Common myeloid progenitor, CD34-positive (primary cell): Measurements from ENCODE around the gene ADIG.

Experiments
- CTCF ChIA-PET: fragments of 350-600 bp; sonication (Branson Sonifier 250); formaldehyde crosslinking; loops from one replicate; lab custom pipeline; 2021; ENCODE audit warnings: antibody characterized with exemption; lab: Charles Lee
- POLR2A ChIA-PET: fragments of 350-600 bp; sonication (Branson Sonifier 250); formaldehyde crosslinking; loops from one replicate; lab custom pipeline; 2021; ENCODE audit warnings: antibody characterized with exemption; lab: Charles Lee
- DNase-seq, 3 donors: peaks; one replicate each; pipeline versions ENCODE4 v3.0.0 to v3.0.0-alpha.2; 2013
- H3K27ac ChIP-seq, 2 experiments: 1 replicate in 1 of 2; 2 replicates in 1 of 2; pipeline ENCODE4 v1.7.0; 2013; ENCODE audit warnings: inconsistent platforms in 2 of 2, low read length in 2 of 2, mild to moderate bottlenecking in 2 of 2, low read depth in 1 of 2, moderate library complexity in 1 of 2; ENCODE audit not compliant: severe bottlenecking in 2 of 2, insufficient read depth in 1 of 2, poor library complexity in 1 of 2
- H3K27me3 ChIP-seq, 5 experiments: replicated peaks in 2 of 5; 1 replicate in 3 of 5; 2 replicates in 2 of 5; pipeline versions ENCODE4 v1.6.1 to v1.7.0; 2013; ENCODE audit warnings: low read length in 4 of 5, mild to moderate bottlenecking in 2 of 5, moderate library complexity in 2 of 5, inconsistent platforms in 1 of 5; ENCODE audit not compliant: insufficient read depth in 5 of 5, control insufficient read depth in 4 of 5
- H3K36me3 ChIP-seq, 4 experiments: 1 replicate in 2 of 4; 2 replicates in 2 of 4; pipeline versions ENCODE4 v1.6.1 to v1.7.0; 2013; ENCODE audit warnings: low read length in 3 of 4, control low read depth in 1 of 4, mild to moderate bottlenecking in 1 of 4; ENCODE audit not compliant: control insufficient read depth in 4 of 4, insufficient read depth in 4 of 4
- H3K4me1 ChIP-seq, 4 experiments: 1 replicate in 3 of 4; 2 replicates in 1 of 4; pipeline versions ENCODE4 v1.6.1 to v1.7.1; 2013; ENCODE audit warnings: low read length in 3 of 4, mild to moderate bottlenecking in 3 of 4, control low read depth in 1 of 4, inconsistent platforms in 1 of 4, moderate library complexity in 1 of 4; ENCODE audit not compliant: control insufficient read depth in 4 of 4, insufficient read depth in 4 of 4; ENCODE audit errors: control extremely low read depth in 1 of 4
- H3K4me3 ChIP-seq, 7 experiments: 1 replicate in 4 of 7; 2 replicates in 3 of 7; pipeline versions ENCODE4 v1.5.1 to v1.7.0; 2013; ENCODE audit warnings: mild to moderate bottlenecking in 7 of 7, low read length in 6 of 7, moderate library complexity in 6 of 7, inconsistent platforms in 2 of 7, low read depth in 2 of 7, control low read depth in 1 of 7; ENCODE audit not compliant: insufficient read depth in 4 of 7, control insufficient read depth in 1 of 7; ENCODE audit errors: extremely low read depth in 1 of 7
- H3K9me3 ChIP-seq, 5 experiments: 1 replicate in 4 of 5; 2 replicates in 1 of 5; pipeline versions ENCODE4 v1.6.1 to v1.7.1; 2013; ENCODE audit warnings: low read length in 4 of 5, mild to moderate bottlenecking in 2 of 5, inconsistent platforms in 1 of 5, low read depth in 1 of 5, moderate library complexity in 1 of 5; ENCODE audit not compliant: control insufficient read depth in 4 of 5, insufficient read depth in 2 of 5; ENCODE audit errors: control extremely low read depth in 1 of 5
- WGBS: methylation state at CpG from one replicate; pipeline ENCODE4 v1.1.5; 2013; ENCODE audit not compliant: insufficient coverage; 5-methylcytosine and 5-hydroxymethylcytosine counted together

ADIG gene

GRCh38 chr20:38557174-38557573, 23.8 kb upstream of the ADIG start:
- WGBS: no CpG with 5 or more reads among the region's 2 CpGs
- peaks cover 25 to 75% (median 47%) of the 10 kb centered on the region in 4 experiments for H3K36me3 ChIP-seq
- H3K27me3 ChIP-seq: no peaks in the 10 kb centered on the region
- ChIA-PET POLR2A (no interaction called here), CTCF (no interaction called here)
- no peaks in the 10 kb centered on the region for H3K4me1 ChIP-seq
- H3K27ac ChIP-seq: no peak overlapping the region
- no peak for DNase-seq
- H3K4me3 ChIP-seq: no peak overlapping the region
- H3K9me3 ChIP-seq: peaks cover 0 to 6% (median 0%) of the 10 kb centered on the region in 5 experiments

GRCh38 chr20:38558596-38559360, 22.2 kb upstream of the ADIG start:
- H3K36me3 ChIP-seq: peaks cover 22 to 70% (median 45%) of the 10 kb centered on the region in 4 experiments
- no peaks in the 10 kb centered on the region for H3K4me1 ChIP-seq
- no CpG with 5 or more reads among the region's 3 CpGs for WGBS
- DNase-seq: no peak
- peaks cover 0 to 6% (median 0%) of the 10 kb centered on the region in 5 experiments for H3K9me3 ChIP-seq
- H3K4me3 ChIP-seq: no peak overlapping the region
- POLR2A ChIA-PET: no interaction called here
- CTCF ChIA-PET: no interaction called here
- no peaks in the 10 kb centered on the region for H3K27me3 ChIP-seq
- H3K27ac ChIP-seq: no peak overlapping the region

- H3K27me3 ChIP-seq: no peaks in the 10 kb centered on the region
- WGBS: 100% methylated on average over 1 of the region's 3 CpGs
- ChIA-PET POLR2A (no interaction called here), CTCF (no interaction called here)
- peaks cover 24 to 65% (median 40%) of the 10 kb centered on the region in 4 experiments for H3K36me3 ChIP-seq
- H3K9me3 ChIP-seq: peaks cover 0 to 4% (median 0%) of the 10 kb centered on the region in 5 experiments
- no peak overlapping the region for H3K27ac ChIP-seq
- no peaks in the 10 kb centered on the region for H3K4me1 ChIP-seq
- no peak for DNase-seq
- H3K4me3 ChIP-seq: no peak overlapping the region
These were observed 21.2 kb upstream of the ADIG start for GRCh38 chr20:38559764-38560163.

GRCh38 chr20:38563802-38564431, 17.1 kb upstream of the ADIG start:
- WGBS: 96% methylated on average over 3 of the region's 6 CpGs
- DNase-seq: no peak
- POLR2A ChIA-PET: no interaction called here
- CTCF ChIA-PET: no interaction called here
- no peak overlapping the region for H3K27ac ChIP-seq
- no peaks in the 10 kb centered on the region for H3K4me1 ChIP-seq
- no peak overlapping the region for H3K4me3 ChIP-seq
- H3K9me3 ChIP-seq: no peaks in the 10 kb centered on the region
- H3K27me3 ChIP-seq: no peaks in the 10 kb centered on the region
- peaks cover 13 to 55% (median 36%) of the 10 kb centered on the region in 4 experiments for H3K36me3 ChIP-seq

GRCh38 chr20:38564680-38565079, 16.3 kb upstream of the ADIG start:
- ChIA-PET CTCF (no interaction called here), POLR2A (no interaction called here)
- Histone ChIP-seq H3K4me3 (no peak overlapping the region), H3K36me3 (peaks cover 13 to 53% (median 35%) of the 10 kb centered on the region in 4 experiments), H3K27ac (no peak overlapping the region), H3K4me1 (no peaks in the 10 kb centered on the region), H3K9me3 (no peaks in the 10 kb centered on the region), H3K27me3 (no peaks in the 10 kb centered on the region)
- no peak for DNase-seq
- 100% methylated on average over 1 of the region's 1 CpG for WGBS

- 100% methylated on average over 2 of the region's 6 CpGs for WGBS
- DNase-seq: no peak
- Histone ChIP-seq H3K4me3 (no peak overlapping the region), H3K9me3 (no peaks in the 10 kb centered on the region), H3K4me1 (no peaks in the 10 kb centered on the region), H3K27ac (no peak overlapping the region), H3K27me3 (no peaks in the 10 kb centered on the region), H3K36me3 (peaks cover 15 to 49% (median 33%) of the 10 kb centered on the region in 4 experiments)
- CTCF ChIA-PET: no interaction called here
- POLR2A ChIA-PET: no interaction called here
These were observed 14.9 kb upstream of the ADIG start for GRCh38 chr20:38566036-38566598.
